ENCODE data around the gene TSPAN3.

Gene TSPAN3

DNA sequence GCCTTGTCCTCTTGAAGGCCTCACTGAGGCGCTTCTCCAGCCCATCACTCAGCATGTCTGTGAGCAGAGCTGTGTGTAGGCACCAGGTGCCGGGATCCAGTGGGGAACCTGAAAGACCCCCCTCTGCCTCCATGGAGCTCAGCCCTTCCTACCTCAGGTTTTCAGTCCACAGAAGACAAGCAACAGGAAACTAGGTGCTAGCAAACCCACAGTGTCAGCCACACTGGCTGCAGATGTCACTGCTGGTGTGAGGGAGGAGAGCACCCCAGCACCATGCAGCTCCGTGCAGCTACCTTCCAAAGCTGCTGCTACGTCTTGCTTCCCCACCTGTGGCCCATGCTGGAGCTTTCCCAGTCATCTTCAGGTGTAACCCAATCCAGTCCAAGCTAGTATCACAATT lies 58.0 kb downstream of the TSPAN3 start:
- no peak for TF ChIP-seq CTCF (IDR thresholded peaks at IDR 0.05; ENCODE audit: borderline replicate concordance, insufficient read depth, low read depth, low read length)
- H3K4me3 ChIP-seq (ENCODE audit: low read depth, low read length) = peak overlapping the region; percentile 2

- H3K4me3 ChIP-seq (ENCODE audit: low read depth, low read length) = no peak overlapping the region
- no peak for TF ChIP-seq CTCF (IDR thresholded peaks at IDR 0.05; ENCODE audit: borderline replicate concordance, insufficient read depth, low read depth, low read length)
These were observed 58.7 kb downstream of the TSPAN3 start for GRCh38 chr15:77012117-77012712.

DNA sequence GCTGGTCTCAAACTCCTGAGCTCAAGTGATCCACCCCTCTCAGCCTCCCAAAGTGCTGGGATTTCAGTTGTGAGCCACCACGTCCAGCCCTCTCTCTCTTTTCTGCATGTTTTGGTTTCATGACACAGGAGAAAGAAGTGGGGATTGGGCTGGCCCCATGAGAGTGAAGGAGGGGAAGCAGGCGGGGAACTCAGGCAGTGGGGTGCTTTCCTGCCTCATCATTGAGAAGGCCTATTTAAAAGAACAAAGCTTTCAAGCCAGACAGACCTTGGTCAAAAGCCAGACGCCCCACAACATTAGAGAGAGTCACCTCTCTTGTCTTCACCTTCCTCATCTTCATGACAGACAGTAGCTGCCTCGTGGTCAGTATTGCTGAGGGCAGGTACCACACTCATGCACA lies 60.1 kb downstream of the TSPAN3 start:
- H3K4me3 ChIP-seq (ENCODE audit: low read depth, low read length) = no peak overlapping the region
- no peak for TF ChIP-seq CTCF (IDR thresholded peaks at IDR 0.05; ENCODE audit: borderline replicate concordance, insufficient read depth, low read depth, low read length)

- no peak overlapping the region for H3K4me3 ChIP-seq (ENCODE audit: low read depth, low read length)
- TF ChIP-seq CTCF (IDR thresholded peaks at IDR 0.05; ENCODE audit: borderline replicate concordance, insufficient read depth, low read depth, low read length) = no peak
These were observed 60.6 kb downstream of the TSPAN3 start for GRCh38 chr15:77010312-77010686.

GRCh38 chr15:77009646-77010311 lies 61.1 kb downstream of the TSPAN3 start:
- no peak overlapping the region for H3K4me3 ChIP-seq (ENCODE audit: low read depth, low read length)
- TF ChIP-seq CTCF (IDR thresholded peaks at IDR 0.05; ENCODE audit: borderline replicate concordance, insufficient read depth, low read depth, low read length) = no peak

- H3K4me3 ChIP-seq (ENCODE audit: low read depth, low read length) = no peak overlapping the region
- TF ChIP-seq CTCF (IDR thresholded peaks at IDR 0.05; ENCODE audit: borderline replicate concordance, insufficient read depth, low read depth, low read length) = no peak
These were observed 61.7 kb downstream of the TSPAN3 start for GRCh38 chr15:77009176-77009575.

- H3K4me3 ChIP-seq (ENCODE audit: low read depth, low read length) = no peak overlapping the region
- TF ChIP-seq CTCF (IDR thresholded peaks at IDR 0.05; ENCODE audit: borderline replicate concordance, insufficient read depth, low read depth, low read length) = no peak
These were observed 66.7 kb downstream of the TSPAN3 start for GRCh38 chr15:77004189-77004588.
